GM04504 (cell line): ENCODE data around the gene MYL11.

Experiments used
- DNase-seq: peaks from one replicate; pipeline ENCODE4 v3.0.0-alpha.2; 2012; ENCODE audit warnings: low read depth

Gene MYL11

DNA sequence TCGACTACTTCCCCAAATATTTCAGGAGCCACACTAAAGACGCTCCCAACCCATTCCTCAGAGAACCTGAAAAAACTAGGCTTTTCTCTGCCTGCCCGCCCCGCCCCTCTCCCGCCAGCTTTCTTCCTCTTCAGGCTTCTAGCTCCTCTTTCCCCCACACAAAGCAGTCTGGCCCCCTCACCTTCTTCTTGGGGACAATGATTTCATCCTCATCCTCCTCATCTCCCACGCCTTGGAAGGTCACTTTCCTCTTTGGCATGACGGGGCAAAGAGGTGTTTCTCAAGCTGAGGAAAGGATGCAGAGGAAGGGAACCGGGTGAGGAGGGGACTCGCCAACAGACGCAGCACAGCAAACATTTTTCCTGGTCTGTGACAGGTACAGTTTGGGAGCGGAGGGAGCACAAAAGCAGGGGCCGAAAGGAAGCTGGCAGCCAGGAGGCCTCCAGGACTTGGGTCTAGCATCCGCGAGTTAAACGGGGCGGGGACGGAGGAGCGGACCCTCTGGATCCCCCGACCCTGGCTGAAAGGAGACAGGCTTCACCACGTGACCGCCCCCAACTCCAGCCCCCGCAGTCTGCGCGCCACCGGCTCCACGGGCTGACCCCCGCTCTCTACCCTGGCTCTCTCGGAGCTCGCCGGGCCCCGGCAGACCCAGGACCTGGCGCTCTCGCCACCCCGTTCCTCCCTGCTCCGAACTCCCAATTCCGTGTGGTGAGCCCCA, 20.0 kb upstream of the MYL11 start:
- DNase-seq, result no peak

DNA sequence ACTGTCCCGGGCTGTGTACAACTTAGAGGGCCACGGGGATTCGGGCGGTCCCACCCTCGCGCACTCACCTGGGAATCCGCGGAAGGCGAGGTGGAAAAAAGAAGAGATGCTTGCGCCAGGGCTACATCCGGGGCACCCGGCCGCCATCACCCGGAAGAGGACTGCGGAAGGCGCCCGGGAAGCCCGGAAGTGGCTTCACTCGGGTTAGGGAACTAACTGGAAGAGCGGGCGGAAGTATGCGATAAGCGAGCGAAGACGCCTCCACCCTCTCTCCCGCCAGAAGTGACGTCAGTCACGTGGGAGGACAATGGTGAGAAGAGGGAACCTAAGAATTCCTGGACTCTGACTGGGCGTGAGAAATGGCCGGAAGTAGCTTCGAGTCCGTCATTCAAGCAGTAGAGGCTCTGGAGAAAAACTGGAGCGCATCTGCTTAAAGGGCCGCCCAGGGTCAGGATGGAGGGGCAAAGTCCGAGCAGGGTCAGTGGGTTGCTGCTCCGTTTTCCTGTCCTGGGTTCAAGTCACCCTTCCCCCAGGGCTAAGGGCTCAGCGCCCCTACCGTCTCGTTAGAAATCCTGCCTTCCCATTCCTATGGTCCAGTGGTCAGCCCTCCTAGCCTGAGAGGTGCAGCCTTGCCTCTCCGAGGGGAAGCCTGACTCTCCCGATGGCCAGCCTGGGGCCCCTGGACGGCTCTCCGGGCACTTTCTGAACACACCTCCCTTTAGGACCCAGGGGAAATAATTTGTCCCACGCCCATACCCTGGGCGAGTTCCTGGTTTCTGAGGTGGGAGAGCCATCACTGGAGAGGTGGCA, 19.3 kb upstream of the MYL11 start, which contains the start of gene CD2BP2:
Gene CD2BP2, minus strand, starts transcription at position 165 of the 810 bp plus-strand sequence. CDS start 627 bp downstream, outside the sequence.
- peak; percentile 100 for DNase-seq

DNA sequence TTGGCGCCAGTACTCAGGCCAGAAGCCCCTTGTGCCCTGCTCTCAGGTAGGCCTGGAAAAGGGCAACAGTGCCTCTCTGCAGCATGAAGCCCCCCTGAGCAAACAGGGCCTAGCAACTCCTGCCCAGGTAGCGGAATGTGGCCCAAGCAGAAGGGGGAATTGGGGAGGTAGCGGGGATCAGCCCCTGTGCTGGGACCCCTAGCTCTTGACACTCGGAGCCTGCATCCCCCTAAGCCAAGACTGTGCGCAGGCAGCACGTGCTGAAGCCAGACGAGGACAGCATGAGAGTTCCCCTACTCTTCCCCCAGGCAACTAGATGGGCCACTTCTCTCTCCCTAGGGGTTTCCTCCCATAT, 18.7 kb upstream of the MYL11 start:
- DNase-seq, result no peak

DNA sequence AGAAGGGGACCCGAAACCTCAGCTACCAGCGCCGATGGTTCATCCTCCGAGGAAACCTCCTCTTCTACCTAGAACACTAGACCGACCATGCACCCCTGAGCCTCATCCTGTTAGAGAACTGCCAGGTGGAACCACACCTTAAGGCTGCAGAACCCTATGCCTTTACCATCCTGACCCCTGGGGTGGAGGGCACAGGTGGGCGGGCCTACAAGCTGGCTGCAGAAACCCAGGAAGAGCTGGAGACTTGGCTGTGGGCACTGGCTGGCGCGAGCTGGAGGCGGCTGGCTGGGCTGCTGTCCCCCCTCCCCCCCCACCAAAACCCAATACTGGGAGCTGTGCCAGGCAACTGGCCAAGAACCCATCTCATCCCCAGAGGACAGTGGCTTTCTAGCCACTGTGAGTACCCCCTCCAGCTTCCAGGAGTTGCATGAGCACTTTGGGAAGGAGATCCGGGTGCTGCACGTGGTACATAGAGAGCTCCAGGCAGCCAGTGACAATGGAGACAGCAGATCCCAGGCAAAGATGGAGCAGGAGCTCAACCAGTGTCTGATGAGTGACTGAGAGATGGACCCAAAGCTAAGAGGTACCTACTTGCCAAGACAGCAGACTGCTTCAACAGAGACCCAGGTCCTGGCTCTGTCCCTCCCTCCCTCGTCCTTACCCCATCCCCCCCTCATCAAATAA, 18.1 kb upstream of the MYL11 start:
- no peak for DNase-seq

DNA sequence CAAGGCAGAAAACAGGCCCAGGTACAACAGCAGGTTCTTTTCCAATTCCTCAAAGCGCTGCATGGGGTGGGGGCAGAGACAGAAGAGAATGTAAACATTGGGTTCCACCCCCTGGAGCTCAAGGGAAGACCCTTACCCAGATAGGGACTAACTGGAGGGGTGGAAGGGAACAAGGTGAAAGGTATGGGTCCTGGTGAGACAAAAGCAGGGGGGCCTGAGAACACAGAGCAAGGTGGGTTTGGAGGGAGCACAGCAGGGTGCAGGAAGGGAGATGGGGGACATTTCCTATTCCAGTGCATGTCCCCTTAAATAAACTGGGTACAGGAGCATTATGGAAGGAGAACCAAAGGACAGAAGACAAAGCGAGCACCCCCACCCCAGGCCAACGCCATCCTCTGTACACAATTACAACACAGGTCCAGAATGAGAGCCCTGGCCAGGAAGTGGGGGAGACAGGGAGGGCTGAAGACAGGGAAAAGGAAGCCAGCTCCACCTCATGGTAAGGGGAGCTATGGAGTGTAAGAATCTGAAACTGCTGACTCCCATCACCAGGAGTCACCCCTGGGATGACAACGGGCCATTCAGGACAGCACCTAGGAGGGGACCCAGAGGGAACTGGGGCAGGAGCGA, 17.4 kb upstream of the MYL11 start:
- DNase-seq, result no peak

DNA sequence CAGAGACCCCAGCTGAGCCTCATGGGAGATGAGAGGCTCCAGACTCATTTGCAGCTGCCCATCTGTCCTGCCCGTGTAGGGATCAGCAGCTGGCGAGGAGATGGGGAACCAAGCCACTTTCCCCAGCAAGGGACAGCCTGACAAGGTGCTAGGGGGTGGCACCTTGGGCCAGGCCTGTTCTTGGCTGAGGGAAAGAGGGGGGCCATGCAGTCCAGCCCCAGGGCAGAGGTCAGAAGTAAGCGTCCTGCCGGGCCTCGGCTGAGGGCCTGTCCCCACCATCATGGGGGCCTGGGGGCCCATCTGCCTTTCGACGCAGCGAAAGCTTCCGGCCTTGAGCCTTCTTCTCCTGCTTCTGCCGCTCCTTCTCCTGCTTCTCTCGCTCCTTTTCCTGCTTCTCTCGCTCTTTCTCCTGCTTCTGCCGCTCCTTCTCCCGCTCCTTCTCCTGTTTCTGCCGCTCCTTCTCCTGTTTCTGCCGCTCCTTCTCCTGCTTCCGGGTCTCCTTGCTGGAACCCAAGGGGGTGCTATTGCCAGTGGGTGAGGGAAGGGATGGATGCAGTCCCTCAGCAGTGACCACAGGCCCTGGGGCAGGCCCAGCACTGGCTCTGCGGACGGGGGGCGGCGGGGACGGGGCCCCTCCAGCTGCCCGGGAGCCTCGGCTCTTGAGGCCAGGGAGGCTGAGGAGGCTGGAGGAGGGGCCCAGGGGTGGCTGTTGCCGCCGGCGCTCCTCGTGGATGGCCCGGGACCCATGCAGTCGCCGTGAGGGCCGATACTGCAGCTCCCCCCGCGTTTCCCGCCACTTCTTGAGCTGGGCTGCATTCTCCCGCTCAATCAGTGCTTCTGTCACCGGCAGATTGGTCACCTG, 16.7 kb upstream of the MYL11 start:
- no peak for DNase-seq

DNA sequence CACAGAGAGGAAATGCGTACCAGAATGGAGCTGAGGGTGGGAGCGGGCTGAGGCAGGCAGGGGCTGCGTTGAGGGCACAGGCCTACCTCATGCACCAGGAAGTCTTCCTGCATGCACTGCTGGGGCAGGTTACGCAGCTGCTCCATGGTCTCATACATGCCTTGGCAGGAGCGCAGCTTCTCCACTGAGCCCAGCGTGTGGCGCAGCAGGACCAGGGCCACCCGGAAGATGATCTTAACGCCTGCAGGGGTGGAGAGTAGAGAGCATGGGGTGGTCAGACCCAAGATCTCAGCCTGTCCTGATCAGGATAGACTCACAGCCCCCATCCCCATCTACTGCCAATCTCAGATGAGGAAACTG, 16.0 kb upstream of the MYL11 start:
- DNase-seq, result no peak

DNA sequence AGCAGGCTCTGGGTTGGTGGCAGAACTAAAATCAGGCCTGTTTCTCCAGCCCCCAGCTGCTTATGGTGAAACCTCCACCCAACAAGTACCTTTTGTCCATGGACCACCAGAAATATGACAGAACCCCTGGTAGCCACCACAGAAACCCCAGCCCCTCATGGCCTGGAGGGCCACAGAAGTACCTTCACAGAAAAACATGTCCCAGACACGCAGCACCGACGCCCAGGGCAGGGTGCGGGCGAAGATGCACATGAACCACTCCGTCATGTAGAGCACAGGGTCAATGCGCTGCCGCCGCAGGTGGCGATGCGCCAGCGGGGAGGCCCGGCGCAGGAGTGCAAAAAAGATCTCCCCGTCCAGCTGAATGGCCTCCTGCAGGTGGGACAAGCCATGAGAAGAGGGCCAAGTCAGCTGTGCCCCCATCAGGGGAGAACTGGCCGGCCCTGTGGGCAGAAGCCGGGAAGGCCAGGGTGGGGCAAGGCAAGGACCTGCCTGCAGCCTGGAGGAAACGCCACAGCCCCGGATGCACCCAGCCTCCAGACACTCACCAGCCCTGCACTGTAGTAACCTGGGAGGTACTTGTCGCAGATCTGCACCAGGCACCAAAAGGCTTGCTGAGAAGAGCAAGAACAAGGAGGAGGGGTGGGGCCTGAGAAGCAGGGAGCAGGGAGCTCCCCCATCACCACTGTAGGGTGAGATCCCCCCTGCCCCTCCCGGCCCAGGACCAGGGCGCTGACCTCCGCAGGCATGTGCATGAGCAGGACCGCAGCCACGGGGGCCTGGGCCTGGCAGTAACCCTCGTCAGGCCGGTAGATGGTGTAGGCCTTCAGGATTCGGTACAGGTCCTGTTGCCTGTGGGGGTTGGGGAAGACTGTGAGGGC, 15.4 kb upstream of the MYL11 start:
- DNase-seq, result no peak

DNA sequence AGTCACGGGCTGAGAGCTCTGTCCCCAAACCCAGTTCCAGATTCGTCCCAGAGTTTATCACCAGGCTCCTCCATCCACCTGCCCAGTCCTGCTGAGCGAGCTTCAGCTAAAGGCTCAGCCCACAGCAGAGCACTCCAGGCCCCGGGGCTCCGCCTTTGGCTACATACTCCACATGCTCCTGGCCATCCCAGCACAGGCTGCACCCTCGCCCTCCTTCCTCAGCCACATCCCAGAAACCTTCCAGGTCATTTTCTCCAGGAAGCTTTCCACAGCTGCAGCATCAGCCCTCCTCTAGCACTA, 14.8 kb upstream of the MYL11 start:
- DNase-seq, result no peak

DNA sequence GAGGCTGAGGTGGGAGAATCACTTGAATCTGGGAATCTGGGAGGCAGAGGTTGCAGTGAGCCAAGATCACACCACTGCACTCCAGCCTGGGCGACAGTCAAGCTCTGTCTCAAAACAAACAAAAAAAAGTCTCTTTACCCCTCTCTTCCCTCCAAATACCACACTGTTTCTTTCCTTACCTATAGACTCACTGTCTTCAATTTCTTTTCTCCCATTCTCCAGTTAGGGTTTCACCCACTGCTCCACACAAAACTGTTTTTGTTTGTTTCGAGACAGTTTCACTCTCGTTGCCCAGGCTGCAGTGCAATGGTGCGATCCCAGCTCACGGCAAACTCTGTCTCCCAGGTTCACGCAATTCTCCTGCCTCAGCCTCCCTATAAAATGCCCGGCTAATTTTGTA, 13.4 kb upstream of the MYL11 start:
- no peak for DNase-seq

DNA sequence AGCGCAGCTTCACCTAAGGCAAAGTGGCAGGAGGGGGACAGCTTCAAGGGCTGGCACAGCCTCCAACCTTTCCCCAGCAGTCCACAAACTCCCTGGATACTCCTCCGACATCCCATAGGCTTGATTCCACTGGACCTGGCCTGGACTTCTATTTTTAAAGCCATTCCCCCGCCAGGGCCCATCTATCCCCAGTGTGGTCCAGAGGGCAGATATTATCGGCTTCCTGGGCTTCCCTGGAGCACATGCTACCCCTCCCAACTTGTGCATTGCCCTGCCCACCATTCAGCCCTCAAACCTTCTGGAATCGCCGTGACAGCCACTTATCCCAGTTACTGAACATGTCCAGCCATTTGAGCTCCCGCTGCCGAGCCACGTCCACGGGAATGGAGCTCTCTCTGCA, 9.4 kb upstream of the MYL11 start:
- DNase-seq, result no peak

DNA sequence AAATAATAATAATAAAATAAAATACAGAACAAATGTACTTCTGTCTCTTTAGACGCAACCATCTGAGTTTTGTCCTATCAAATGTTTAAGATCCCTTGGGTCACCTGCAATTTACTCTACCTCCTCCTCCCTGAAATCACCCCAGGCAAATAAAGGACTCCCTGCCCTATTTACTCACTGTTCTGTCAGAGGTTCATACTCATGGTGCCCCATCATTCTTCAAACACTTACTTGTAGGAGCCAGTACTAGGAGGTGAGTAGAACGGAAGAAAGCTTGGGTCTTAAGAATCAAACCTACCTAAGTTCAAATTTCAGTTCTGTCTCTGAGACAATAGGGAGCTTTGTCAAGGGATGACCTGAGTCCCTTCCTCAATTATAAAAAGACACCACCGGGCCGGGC, 8.1 kb upstream of the MYL11 start:
- DNase-seq, result no peak

DNA sequence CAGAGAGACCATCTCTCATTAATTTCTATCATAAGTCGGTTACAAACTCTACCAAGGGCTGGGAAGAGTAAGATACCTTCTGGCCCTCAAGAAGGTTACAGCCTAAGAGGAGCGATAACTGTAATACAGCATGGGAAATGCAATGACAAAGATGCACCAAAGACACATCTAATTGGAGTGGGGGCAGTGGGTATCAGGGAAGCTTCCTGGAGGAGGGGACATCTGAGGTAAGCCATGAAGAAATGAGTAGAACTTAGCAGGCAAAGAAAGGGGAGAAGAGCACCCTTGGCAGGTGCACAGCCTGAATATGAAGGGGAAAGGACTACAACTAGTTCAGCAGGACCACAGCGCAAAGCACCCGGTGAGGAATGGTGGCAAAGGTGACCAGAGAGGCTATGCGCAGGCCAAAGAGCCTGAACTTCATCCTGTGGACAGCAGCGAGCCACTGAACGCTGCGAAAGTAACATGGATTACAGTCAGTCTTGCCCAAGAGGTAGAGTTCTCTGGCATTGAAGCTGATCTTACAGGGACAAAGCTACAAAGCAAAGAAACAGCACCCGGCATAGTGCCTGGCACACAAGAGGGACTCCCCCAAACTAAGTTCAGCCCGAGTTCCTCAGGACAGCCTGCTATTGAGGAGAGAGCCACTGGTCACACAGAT, 7.1 kb upstream of the MYL11 start:
- no peak for DNase-seq

DNA sequence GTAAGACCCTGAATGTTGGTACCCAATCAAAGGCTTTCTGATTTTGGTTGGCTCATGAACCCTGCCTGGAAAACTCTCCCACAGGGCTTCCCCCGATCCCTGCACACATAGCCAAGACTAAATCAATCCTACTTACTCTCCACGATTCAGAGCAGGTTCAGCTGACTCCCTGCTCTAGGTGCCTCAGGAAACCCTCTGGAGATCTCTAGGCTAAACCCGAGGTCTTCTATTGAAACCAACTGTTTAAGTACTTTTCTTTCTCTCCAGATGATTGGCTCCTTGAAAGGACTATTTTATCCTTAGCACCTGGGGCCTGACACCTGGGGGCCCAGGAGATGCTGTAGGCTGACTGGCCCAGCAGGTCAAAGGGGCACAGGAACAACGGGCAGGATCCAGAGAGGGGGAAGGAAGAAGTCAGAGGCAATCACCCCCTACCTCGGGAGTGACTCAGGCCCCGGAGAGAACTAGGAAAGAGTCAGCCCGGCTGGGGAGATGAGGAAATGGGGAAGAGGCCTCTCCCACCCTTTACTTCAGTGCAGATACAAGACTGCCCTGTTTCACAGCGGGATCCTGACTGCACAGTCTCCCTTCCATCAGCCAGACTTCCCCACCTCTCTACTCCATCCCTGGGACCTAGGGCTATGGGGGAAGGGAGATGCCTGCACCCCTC, 6.3 kb upstream of the MYL11 start:
- DNase-seq, result peak; percentile 32

DNA sequence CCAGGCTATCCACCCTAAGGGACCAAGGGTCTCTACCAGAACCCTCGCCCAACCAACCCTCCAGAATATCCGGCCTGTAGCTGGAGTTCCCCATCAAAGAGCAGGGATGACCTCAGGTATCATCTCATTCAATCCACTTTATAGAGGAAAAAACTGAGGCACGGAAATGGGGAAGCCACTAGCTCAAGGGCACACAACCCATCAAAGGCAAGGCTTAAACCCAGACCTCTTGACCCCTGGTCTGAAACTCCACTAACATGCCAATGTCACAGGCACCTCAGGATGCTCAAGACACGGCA, 5.9 kb upstream of the MYL11 start:
- DNase-seq, result no peak

DNA sequence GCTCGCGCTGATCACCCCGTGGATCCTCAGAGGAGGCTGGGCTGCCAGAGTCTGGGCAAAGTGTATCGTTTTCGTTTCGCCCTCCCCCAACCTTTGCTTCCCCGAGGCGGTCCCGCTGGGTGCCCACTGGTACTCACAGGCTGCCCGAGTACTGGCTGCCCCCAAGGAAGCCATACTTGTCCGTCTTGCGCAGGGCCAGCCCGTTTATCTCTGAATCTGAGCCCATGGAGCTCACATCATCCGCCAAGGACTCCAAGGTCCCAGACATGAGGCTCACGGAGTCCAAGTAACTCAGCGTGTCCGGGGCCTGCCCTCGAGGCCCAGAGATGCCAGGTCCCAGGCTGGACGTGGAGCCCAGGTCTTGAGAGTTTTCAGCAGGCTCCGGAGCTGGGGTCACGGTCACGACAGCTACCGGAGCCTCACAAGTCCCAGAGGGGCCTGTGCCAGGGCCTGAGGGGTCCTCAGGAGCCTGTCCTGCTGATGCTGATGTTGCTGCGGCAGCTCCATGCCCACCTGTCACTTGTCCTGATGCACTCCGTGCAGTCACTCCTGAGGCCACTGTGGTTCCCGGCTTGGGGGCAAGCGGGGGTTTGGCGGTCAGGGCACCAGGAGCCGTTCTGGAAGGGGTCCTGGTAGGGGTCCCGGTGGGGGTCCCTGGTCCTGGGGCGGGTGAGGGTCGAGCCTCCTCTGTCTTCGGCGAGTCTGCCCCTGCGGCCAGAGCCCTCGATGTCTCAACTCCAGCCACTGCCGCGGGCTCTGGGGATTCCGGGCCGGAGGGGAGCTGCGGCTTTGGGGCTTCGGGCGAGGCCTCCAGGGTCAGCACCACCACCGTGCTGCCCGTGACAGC, 5.3 kb upstream of the MYL11 start:
- no peak for DNase-seq

DNA sequence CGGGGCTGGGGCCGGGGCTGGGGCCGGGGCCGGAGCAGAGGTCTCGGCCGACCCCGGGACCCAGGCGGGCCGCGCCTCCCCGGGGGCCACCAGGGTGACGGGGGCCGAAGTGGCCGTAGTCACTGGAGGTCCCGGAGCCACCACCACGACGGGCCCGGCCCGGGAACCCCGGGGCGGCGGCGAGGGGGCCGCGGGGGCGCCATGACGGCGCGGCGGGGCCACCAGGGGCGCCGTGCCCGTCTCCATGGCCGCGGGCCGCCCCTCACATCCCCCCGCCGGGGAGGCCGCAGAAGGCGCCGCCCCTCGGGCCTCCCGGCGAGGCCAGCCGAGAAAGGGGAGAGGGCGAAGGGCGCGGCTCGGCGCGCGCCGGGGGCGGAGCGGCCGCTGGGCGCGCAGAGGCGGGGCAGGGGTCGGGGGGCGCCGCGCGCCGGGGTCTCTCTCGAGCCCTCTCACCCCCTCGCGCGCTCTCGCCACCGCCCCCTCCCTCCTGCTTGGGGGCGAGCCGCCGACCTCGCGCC, 4.6 kb upstream of the MYL11 start:
- DNase-seq, result no peak

DNA sequence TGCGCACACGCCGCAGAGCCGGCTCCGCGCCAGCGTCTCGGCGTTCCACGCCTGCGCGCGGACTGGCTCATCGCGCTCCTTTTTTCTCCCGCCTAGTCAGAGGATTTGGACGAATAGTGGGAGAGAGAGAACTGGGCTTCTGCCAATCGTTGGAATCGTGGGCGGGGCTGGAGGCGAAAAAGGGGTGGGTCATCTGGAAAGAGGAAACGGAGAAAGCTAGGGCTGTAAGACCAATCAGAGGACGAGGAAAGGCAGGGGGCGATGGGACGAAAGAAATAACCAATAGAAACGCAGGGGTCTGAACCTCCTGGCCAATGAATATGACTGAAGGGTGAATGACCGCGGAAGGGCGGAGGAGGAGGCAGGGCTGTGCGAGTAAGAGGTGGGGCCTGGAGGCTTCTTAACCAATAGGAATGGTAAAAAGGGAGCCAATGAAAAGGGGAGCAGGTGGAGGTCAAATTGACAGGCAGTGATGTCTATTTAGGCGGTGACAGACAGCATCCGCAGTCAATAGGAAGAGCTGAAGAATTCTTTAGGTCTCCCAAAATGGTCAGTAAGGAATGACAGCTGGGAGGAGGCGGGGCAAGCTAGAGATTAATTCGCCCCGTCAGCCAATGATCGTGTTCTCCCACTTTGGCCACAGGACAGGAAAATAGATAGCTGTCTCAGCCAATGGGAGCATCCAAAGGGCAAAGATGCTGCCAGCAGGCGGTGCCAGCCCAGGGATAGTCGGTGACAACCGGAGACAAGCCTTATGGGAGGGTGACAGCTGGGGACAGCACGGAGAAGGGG, 4.0 kb upstream of the MYL11 start, which contains the start of gene TBC1D10B:
Gene TBC1D10B, minus strand, starts transcription at position 39 of the 792 bp plus-strand sequence. CDS start 311 bp downstream, outside the sequence.
- peak; percentile 100 for DNase-seq
